ENCODE measurements around the gene AOC3. TPM values are rescaled to one million over a fixed set of nuclear protein-coding genes. Genes with fewer than 3 reads are reported as not detected.

Gene AOC3
- total and polyA plus RNA-seq, 2 of the 13 experiments (the other 11 are each of a cell fraction or from before 2014, with no cell fraction given), result 8.7 to 51.7 TPM

- 0 out of 2 replicates have a peak, but pooled peaks have one; percentile 31 for TF ChIP-seq SMYD3 (CRISPR knock-in tag; IDR thresholded peaks at IDR 0.05)
- no peak for TF ChIP-seq KDM6A (CRISPR knock-in tag; IDR thresholded peaks at IDR 0.05; ENCODE audit: low read depth)
- no peak for TF ChIP-seq ZNF713 (CRISPR knock-in tag; IDR thresholded peaks at IDR 0.05)
- no peak for TF ChIP-seq ZNF577 (CRISPR knock-in tag; IDR thresholded peaks at IDR 0.05; ENCODE audit: borderline replicate concordance, low read depth)
- TF ChIP-seq GATAD1 (CRISPR knock-in tag; IDR thresholded peaks at IDR 0.05), result 0 out of 2 replicates have a peak, but pooled peaks have one; percentile 12
- no peak for TF ChIP-seq ZNF576 (CRISPR knock-in tag; IDR thresholded peaks at IDR 0.05)
- TF ChIP-seq TFAP4 (IDR thresholded peaks at IDR 0.05; ENCODE audit: borderline replicate concordance, low read depth), result peak; percentile 36; the same call in 1 of the 2 replicates
- TF ChIP-seq POGK (CRISPR knock-in tag; conservative IDR thresholded peaks at IDR 0.05), result no peak
- no peak for TF ChIP-seq HDAC1 (CRISPR knock-in tag; IDR thresholded peaks at IDR 0.05)
- TF ChIP-seq HOXA3 (CRISPR knock-in tag; IDR thresholded peaks at IDR 0.05), result no peak
- TF ChIP-seq PTBP1 (IDR thresholded peaks at IDR 0.05; ENCODE audit: low read depth, low read length, poor library complexity, severe bottlenecking), result no peak
- no peak for TF ChIP-seq ZNF7 (CRISPR knock-in tag; IDR thresholded peaks at IDR 0.05)
- no peak for TF ChIP-seq ELF4 (CRISPR knock-in tag; IDR thresholded peaks at IDR 0.05; ENCODE audit: borderline replicate concordance)
- no peak for TF ChIP-seq ZNF83 (CRISPR knock-in tag; IDR thresholded peaks at IDR 0.05; ENCODE audit: borderline replicate concordance)
- no peak for TF ChIP-seq FOXP1 (IDR thresholded peaks at IDR 0.05)
- TF ChIP-seq FOXP1 (CRISPR knock-in tag; IDR thresholded peaks at IDR 0.05), result no peak
- no peak for TF ChIP-seq ZBTB3 (CRISPR knock-in tag; IDR thresholded peaks at IDR 0.05; ENCODE audit: borderline replicate concordance, low read depth)
- TF ChIP-seq PRDM10 (CRISPR knock-in tag; IDR thresholded peaks at IDR 0.05; ENCODE audit: low read depth), result no peak
- TF ChIP-seq DPF2 (CRISPR knock-in tag; IDR thresholded peaks at IDR 0.05; ENCODE audit: borderline replicate concordance, low read depth), result no peak
These were observed 46.1 kb upstream of the AOC3 start (continued) for GRCh38 chr17:42804918-42805367.

All from HepG2 (cell line).